Neural progenitor cell (in vitro differentiated cells): ENCODE results near the gene NTRK1.

Source experiments
- EZH2 ChIP-seq: fragments of 200-600 bp; sonication (generic); IDR thresholded peaks from 2 replicates; pipeline ENCODE4 v1.6.1; 2017; ENCODE audit warnings: antibody characterized with exemption, mild to moderate bottlenecking, moderate library complexity
- EZH2phosphoT487 ChIP-seq: fragments of 200-600 bp; sonication (generic); IDR thresholded peaks from 2 replicates; pipeline ENCODE4 v1.6.1; 2017; ENCODE audit warnings: antibody characterized with exemption
- TF ChIP-seq, protein P1 (sequence below): fragments of 200-600 bp; sonication (generic); IDR thresholded peaks from 2 replicates; pipeline ENCODE4 v1.5.1; 2017; ENCODE audit warnings: antibody characterized with exemption, mild to moderate bottlenecking

DNA sequence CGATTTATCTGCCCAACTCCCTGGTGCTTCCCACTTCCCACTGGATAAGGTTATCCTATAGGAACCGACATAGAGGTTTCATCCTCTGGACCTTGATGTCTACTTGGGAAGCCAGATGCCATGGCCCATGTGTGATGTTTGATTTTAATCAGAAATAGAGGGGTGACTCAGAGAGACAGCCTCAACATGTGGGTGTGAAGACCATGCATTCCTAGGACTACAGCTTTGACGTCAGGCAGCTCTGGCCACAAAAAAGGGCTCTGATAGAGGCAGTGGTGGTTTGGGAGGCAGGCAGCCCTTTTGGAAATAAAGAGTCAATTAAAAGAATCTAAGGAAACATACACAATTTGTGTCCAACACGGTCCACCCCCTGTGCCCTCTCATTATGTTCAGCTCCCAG is 38.9 kb upstream of the NTRK1 start:
- TF ChIP-seq, protein P1, sequence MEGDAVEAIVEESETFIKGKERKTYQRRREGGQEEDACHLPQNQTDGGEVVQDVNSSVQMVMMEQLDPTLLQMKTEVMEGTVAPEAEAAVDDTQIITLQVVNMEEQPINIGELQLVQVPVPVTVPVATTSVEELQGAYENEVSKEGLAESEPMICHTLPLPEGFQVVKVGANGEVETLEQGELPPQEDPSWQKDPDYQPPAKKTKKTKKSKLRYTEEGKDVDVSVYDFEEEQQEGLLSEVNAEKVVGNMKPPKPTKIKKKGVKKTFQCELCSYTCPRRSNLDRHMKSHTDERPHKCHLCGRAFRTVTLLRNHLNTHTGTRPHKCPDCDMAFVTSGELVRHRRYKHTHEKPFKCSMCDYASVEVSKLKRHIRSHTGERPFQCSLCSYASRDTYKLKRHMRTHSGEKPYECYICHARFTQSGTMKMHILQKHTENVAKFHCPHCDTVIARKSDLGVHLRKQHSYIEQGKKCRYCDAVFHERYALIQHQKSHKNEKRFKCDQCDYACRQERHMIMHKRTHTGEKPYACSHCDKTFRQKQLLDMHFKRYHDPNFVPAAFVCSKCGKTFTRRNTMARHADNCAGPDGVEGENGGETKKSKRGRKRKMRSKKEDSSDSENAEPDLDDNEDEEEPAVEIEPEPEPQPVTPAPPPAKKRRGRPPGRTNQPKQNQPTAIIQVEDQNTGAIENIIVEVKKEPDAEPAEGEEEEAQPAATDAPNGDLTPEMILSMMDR, result no peak
- TF ChIP-seq EZH2 (no peak), EZH2phosphoT487 (no peak)
